HCT116 (cell line): ENCODE data around the gene FAP. TPM values are rescaled to one million over a fixed set of nuclear protein-coding genes. Genes with fewer than 3 reads are reported as not detected.

Experiments used
- ATAC-seq: fragments of 200-7000 bp; cut with Tn5 transposase; 2 replicates; pipeline ENCODE4 v1.9.1; 2020; ENCODE audit warnings: mild to moderate bottlenecking, moderate library complexity
- BruUV-seq: library from RNA; stranded (reverse); fragments of 400-500 nt; replicated peaks from 2 replicates; lab custom pipeline; 2021; lab: Mats Ljungman, UMichigan
- CTCF ChIA-PET: fragments of 300-600 bp; sonication (Branson Sonifier 250); formaldehyde crosslinking; loops from one replicate; lab custom pipeline; 2021; ENCODE audit warnings: antibody characterized with exemption; lab: Charles Lee
- POLR2A ChIA-PET: fragments of 300-600, 350-600 bp; sonication (Branson Sonifier 250); formaldehyde crosslinking; loops from one replicate; lab custom pipeline; 2021; ENCODE audit warnings: antibody characterized with exemption; lab: Charles Lee
- RAD21 ChIA-PET, 2 experiments: fragments of 300-600 bp; sonication (Branson Sonifier 250); formaldehyde crosslinking; loops; one replicate each; lab custom pipeline; 2023; ENCODE audit warnings: low total read pairs in 2 of 2; ENCODE audit not compliant: uncharacterized antibody in 2 of 2, unreplicated experiment in 2 of 2, low non-redundant PET in 1 of 2; lab: Charles Lee
- DNase-seq: peaks from one replicate; pipeline ENCODE4 v3.0.0-alpha.2; 2010; ENCODE audit warnings: low read depth, low spot score
- H2AFZ ChIP-seq: fragments of 200-600 bp; shearing (Covaris generic), sonication (generic); 2 replicates; pipeline ENCODE4 v1.6.1; 2017; ENCODE audit warnings: low read depth, mixed run types, mixed read lengths, antibody characterized with exemption, low read length; ENCODE audit not compliant: poor library complexity, severe bottlenecking
- H3K27ac ChIP-seq: 2 replicates; pipeline ENCODE4 v1.5.1; 2012; ENCODE audit warnings: low read depth, low read length
- H3K27me3 ChIP-seq: fragments of 200-600 bp; sonication (generic); 2 replicates; pipeline ENCODE4 v1.6.1; 2016; ENCODE audit warnings: mixed run types, low read length, mixed read lengths; ENCODE audit not compliant: insufficient read depth
- H3K36me3 ChIP-seq, 2 experiments: fragments of 200-500 bp in 1 of 2; fragments of 200-600 bp in 1 of 2; sonication (Bioruptor generic) in 1 of 2; sonication (generic) in 1 of 2; 2 replicates each; pipeline versions ENCODE4 v1.5.1 to v1.6.1; 2014 to 2016; ENCODE audit warnings: low read length in 2 of 2, inconsistent platforms in 1 of 2, mixed read lengths in 1 of 2, mixed run types in 1 of 2; ENCODE audit not compliant: insufficient read depth in 2 of 2, control insufficient read depth in 1 of 2
- H3K4me1 ChIP-seq, 2 experiments: fragments of 200-600 bp in 1 of 2; sonication (generic) in 1 of 2; 2 replicates each; pipeline versions ENCODE4 v1.5.1 to v1.6.1; 2012 to 2017; ENCODE audit warnings: low read length in 2 of 2, inconsistent platforms in 1 of 2, mild to moderate bottlenecking in 1 of 2, mixed read lengths in 1 of 2, mixed run types in 1 of 2, moderate library complexity in 1 of 2; ENCODE audit not compliant: insufficient read depth in 2 of 2, control insufficient read depth in 1 of 2
- H3K4me2 ChIP-seq: fragments of 200-600 bp; sonication (generic); 2 replicates; pipeline ENCODE4 v1.6.1; 2017; ENCODE audit warnings: mixed run types, low read length, mixed read lengths
- H3K4me3 ChIP-seq, 2 experiments: fragments of 200-600 bp in 1 of 2; sonication (generic) in 1 of 2; replicated peaks in 1 of 2; 2 replicates each; pipeline ENCODE4 v1.5.1; 2011 to 2016; ENCODE audit warnings: low read length in 2 of 2, control low read depth in 1 of 2, low read depth in 1 of 2, mild to moderate bottlenecking in 1 of 2, mixed read lengths in 1 of 2, mixed run types in 1 of 2
- H3K79me2 ChIP-seq: fragments of 200-600 bp; sonication (generic); 2 replicates; pipeline ENCODE4 v1.6.1; 2017; ENCODE audit warnings: mild to moderate bottlenecking, mixed run types, low read length, moderate library complexity, mixed read lengths; ENCODE audit not compliant: insufficient read depth
- H3K9ac ChIP-seq: fragments of 200-600 bp; sonication (generic); 2 replicates; pipeline ENCODE4 v1.6.1; 2016; ENCODE audit warnings: low read length, mixed read lengths
- H3K9me2 ChIP-seq: fragments of 200-600 bp; sonication (generic), shearing (Covaris generic); 2 replicates; pipeline ENCODE4 v1.6.1; 2017; ENCODE audit warnings: mixed run types, mild to moderate bottlenecking, moderate library complexity; ENCODE audit not compliant: insufficient read depth
- H3K9me3 ChIP-seq, 2 experiments: fragments of 200-500 bp in 1 of 2; fragments of 200-600 bp in 1 of 2; sonication (Bioruptor generic) in 1 of 2; sonication (generic) in 1 of 2; 2 replicates each; pipeline ENCODE4 v1.6.1; 2014 to 2017; ENCODE audit warnings: low read length in 2 of 2, mixed read lengths in 2 of 2, inconsistent platforms in 1 of 2, low read depth in 1 of 2, mild to moderate bottlenecking in 1 of 2, mixed run types in 1 of 2, moderate library complexity in 1 of 2; ENCODE audit not compliant: control insufficient read depth in 1 of 2, insufficient read depth in 1 of 2
- H4K20me1 ChIP-seq: fragments of 200-600 bp; sonication (generic), shearing (Covaris generic); 2 replicates; pipeline ENCODE4 v1.6.1; 2017; ENCODE audit warnings: mixed run types, mild to moderate bottlenecking, moderate library complexity; ENCODE audit not compliant: insufficient read depth
- CBX3 ChIP-seq: IDR thresholded peaks from 2 replicates; pipeline ENCODE4 v1.6.1; 2012; ENCODE audit warnings: low read depth
- CEBPB ChIP-seq: IDR thresholded peaks from 2 replicates; pipeline ENCODE4 v1.6.1; 2012; ENCODE audit warnings: low read depth
- EGR1 ChIP-seq: IDR thresholded peaks from 2 replicates; pipeline ENCODE4 v1.6.1; 2012; ENCODE audit warnings: low read depth
- EZH2 ChIP-seq: fragments of 200-600 bp; sonication (generic); IDR thresholded peaks from 2 replicates; pipeline ENCODE4 v1.6.1; 2017; ENCODE audit warnings: antibody characterized with exemption, mixed run types
- EZH2phosphoT487 ChIP-seq: fragments of 200-600 bp; IDR thresholded peaks from 2 replicates; pipeline ENCODE4 v1.6.1; 2018; ENCODE audit warnings: antibody characterized with exemption, borderline replicate concordance
- FOSL1 ChIP-seq: IDR thresholded peaks from 2 replicates; pipeline ENCODE4 v1.6.1; 2012; ENCODE audit warnings: low read depth
- JUND ChIP-seq: IDR thresholded peaks from 2 replicates; pipeline ENCODE4 v1.6.1; 2012
- MAX ChIP-seq: IDR thresholded peaks from 2 replicates; pipeline ENCODE4 v1.6.1; 2012
- POLR2AphosphoS5 ChIP-seq: IDR thresholded peaks from 2 replicates; pipeline ENCODE4 v1.6.1; 2011; ENCODE audit warnings: mild to moderate bottlenecking, low read depth, low read length, moderate library complexity
- RAD21 ChIP-seq: IDR thresholded peaks from 2 replicates; pipeline ENCODE4 v1.6.1; 2012; ENCODE audit warnings: low read depth, mild to moderate bottlenecking
- REST ChIP-seq: IDR thresholded peaks from 2 replicates; pipeline ENCODE4 v1.6.1; 2012; ENCODE audit warnings: low read depth
- SIN3A ChIP-seq: IDR thresholded peaks from 2 replicates; pipeline ENCODE4 v1.6.1; 2012; ENCODE audit warnings: low read depth
- SRF ChIP-seq: IDR thresholded peaks from 2 replicates; pipeline ENCODE4 v1.6.1; 2012; ENCODE audit warnings: low read depth
- YY1 ChIP-seq: IDR thresholded peaks from 2 replicates; pipeline ENCODE4 v1.6.1; 2011; ENCODE audit warnings: low read length, low read depth, moderate library complexity, mild to moderate bottlenecking; ENCODE audit not compliant: insufficient replicate concordance; ENCODE audit errors: extremely low read depth
- ZFX ChIP-seq: fragments of 450-650 bp; IDR thresholded peaks from 2 replicates; pipeline ENCODE4 v1.6.1; 2017
- ZNF274 ChIP-seq: fragments of 200-500 bp; sonication (Bioruptor generic); IDR thresholded peaks from 2 replicates; pipeline ENCODE4 v1.6.1; 2014; ENCODE audit warnings: mild to moderate bottlenecking, low read depth, low read length, inconsistent platforms
- intact Hi-C: fragments of 100-400 bp; cut with micrococcal nuclease; formaldehyde crosslinking; loops from 2 replicates; pipeline ENCODE4 v1.10.0; 2022
- total RNA-seq: library from RNA; stranded (reverse); gene quantifications from one replicate; pipeline ENCODE4 v1.2.1, GENCODE V29; 2021; ENCODE audit not compliant: unreplicated experiment
- TF ChIP-seq, protein P1 (sequence below): IDR thresholded peaks from 2 replicates; pipeline ENCODE4 v1.6.1; 2011; ENCODE audit warnings: mild to moderate bottlenecking, low read length, moderate library complexity; ENCODE audit not compliant: insufficient replicate concordance; ENCODE audit errors: extremely low read depth
- TF ChIP-seq, protein P2 (sequence below): IDR thresholded peaks from 2 replicates; pipeline ENCODE4 v1.6.1; 2012

Gene FAP
- total RNA-seq, 1 experiment from 2014 or later, result not detected

DNA sequence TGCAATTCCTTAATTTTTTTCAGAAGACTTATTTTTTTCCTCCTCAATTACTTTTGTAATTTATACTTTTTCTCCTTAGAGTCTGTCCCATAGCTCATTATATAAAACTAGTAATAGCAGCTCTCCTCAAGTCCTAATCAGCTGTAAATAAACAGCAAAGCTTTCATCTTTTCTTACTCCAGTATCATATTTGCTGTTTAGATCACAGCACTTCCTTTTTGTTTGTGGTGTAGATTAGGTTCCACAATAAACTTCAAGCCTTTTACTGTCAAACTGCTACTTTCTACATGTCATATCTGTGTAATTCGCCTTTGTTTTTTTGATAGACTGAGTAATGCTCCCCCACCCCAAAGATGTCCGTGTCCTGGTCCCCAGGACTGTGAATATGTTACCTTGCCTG lies 116.7 kb downstream of the FAP start (continued):
- TF ChIP-seq CEBPB, result no peak
- TF ChIP-seq CBX3, result no peak
- TF ChIP-seq EGR1, result no peak
- TF ChIP-seq RAD21, result no peak
- TF ChIP-seq YY1, result no peak
- TF ChIP-seq POLR2AphosphoS5, result no peak
- no peak for TF ChIP-seq ZNF274

- Histone ChIP-seq H3K79me2 (no peaks in the 10 kb centered on the region), H3K4me2 (no peak overlapping the region), H4K20me1 (no peaks in the 10 kb centered on the region), H3K27me3 (no peaks in the 10 kb centered on the region), H3K9ac (no peak overlapping the region), H3K4me3 (no peak overlapping the region), H3K4me1 (no peaks in the 10 kb centered on the region), H2AFZ (no peak overlapping the region), H3K27ac (no peak overlapping the region), H3K36me3 (no peaks in the 10 kb centered on the region), H3K9me2 (no peaks in the 10 kb centered on the region), H3K9me3 (no peaks in the 10 kb centered on the region; a peak in 1 of 4 replicates)
- BruUV-seq, result no TSS peak
- intact Hi-C loops, result no loop called here
- ATAC-seq (no peak), DNase-seq (no peak)
- ChIA-PET CTCF (interaction anchor here (1.0 to 1.9 kb wide), 5 partner anchors 172 to 539 kb away, joined by 3 to 8 read pairs (median 4); no protein-coding TSS in a partner anchor), POLR2A (no interaction called here), RAD21 (interaction anchor here in 1 of 2 experiments (0.7 kb wide), 1 partner anchor 539 kb away, joined by 3 read pairs; no protein-coding TSS in a partner anchor)
- TF ChIP-seq ZFX, result no peak
- no peak for TF ChIP-seq EGR1
- TF ChIP-seq, protein P1, sequence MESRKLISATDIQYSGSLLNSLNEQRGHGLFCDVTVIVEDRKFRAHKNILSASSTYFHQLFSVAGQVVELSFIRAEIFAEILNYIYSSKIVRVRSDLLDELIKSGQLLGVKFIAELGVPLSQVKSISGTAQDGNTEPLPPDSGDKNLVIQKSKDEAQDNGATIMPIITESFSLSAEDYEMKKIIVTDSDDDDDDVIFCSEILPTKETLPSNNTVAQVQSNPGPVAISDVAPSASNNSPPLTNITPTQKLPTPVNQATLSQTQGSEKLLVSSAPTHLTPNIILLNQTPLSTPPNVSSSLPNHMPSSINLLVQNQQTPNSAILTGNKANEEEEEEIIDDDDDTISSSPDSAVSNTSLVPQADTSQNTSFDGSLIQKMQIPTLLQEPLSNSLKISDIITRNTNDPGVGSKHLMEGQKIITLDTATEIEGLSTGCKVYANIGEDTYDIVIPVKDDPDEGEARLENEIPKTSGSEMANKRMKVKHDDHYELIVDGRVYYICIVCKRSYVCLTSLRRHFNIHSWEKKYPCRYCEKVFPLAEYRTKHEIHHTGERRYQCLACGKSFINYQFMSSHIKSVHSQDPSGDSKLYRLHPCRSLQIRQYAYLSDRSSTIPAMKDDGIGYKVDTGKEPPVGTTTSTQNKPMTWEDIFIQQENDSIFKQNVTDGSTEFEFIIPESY, result no peak
- TF ChIP-seq EZH2phosphoT487, result no peak
- no peak for TF ChIP-seq RAD21
- TF ChIP-seq EZH2, result no peak
- TF ChIP-seq POLR2AphosphoS5, result no peak
- TF ChIP-seq MAX, result no peak
- no peak for TF ChIP-seq JUND
- no peak for TF ChIP-seq SRF
- TF ChIP-seq, protein P2, sequence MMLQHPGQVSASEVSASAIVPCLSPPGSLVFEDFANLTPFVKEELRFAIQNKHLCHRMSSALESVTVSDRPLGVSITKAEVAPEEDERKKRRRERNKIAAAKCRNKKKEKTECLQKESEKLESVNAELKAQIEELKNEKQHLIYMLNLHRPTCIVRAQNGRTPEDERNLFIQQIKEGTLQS, result no peak
- TF ChIP-seq CBX3, result no peak
- TF ChIP-seq REST, result no peak
- no peak for TF ChIP-seq FOSL1
- no peak for TF ChIP-seq ZNF274
- no peak for TF ChIP-seq SIN3A
Observed at GRCh38 chr2:162126111-162126519, 117.1 kb downstream of the FAP start.
